Calu3 (cell line): ENCODE data around the gene KLHL21. TPM values are rescaled to one million over a fixed set of nuclear protein-coding genes. Genes with fewer than 3 reads are reported as not detected.

Source experiments
- BruUV-seq: library from RNA; stranded (reverse); fragments of 400-500 nt; replicated peaks from 2 replicates; lab custom pipeline; 2021; lab: Mats Ljungman, UMichigan
- CTCF ChIA-PET: fragments of 300-600 bp; sonication (Branson Sonifier 250); formaldehyde crosslinking; loops from one replicate; lab custom pipeline; 2022; ENCODE audit warnings: antibody characterized with exemption; lab: Charles Lee
- DNase-seq: peaks from one replicate; pipeline ENCODE4 v3.0.0; 2022
- H3K27ac Mint-ChIP-seq: one replicate; pipeline ENCODE4 v1.8.0; 2022; ENCODE audit warnings: mixed read lengths; ENCODE audit not compliant: unreplicated experiment
- H3K27me3 Mint-ChIP-seq: one replicate; pipeline ENCODE4 v1.8.0; 2022; ENCODE audit warnings: mixed read lengths; ENCODE audit not compliant: unreplicated experiment
- H3K36me3 Mint-ChIP-seq: one replicate; pipeline ENCODE4 v1.8.0; 2022; ENCODE audit warnings: mild to moderate bottlenecking, moderate library complexity, mixed read lengths; ENCODE audit not compliant: insufficient read depth, unreplicated experiment
- H3K4me1 Mint-ChIP-seq: one replicate; pipeline ENCODE4 v1.8.0; 2022; ENCODE audit warnings: mild to moderate bottlenecking, low read depth, mixed read lengths; ENCODE audit not compliant: unreplicated experiment
- H3K4me3 Mint-ChIP-seq: one replicate; pipeline ENCODE4 v1.8.0; 2022; ENCODE audit warnings: mild to moderate bottlenecking, low read depth, moderate library complexity, mixed read lengths; ENCODE audit not compliant: unreplicated experiment
- H3K9me3 Mint-ChIP-seq: one replicate; pipeline ENCODE4 v1.8.0; 2022; ENCODE audit warnings: low read depth, mixed read lengths; ENCODE audit not compliant: unreplicated experiment
- CTCF ChIP-seq: fragments of 200-600 bp; IDR thresholded peaks from one replicate; pipeline ENCODE4 v1.8.0; 2022; ENCODE audit warnings: antibody characterized with exemption; ENCODE audit not compliant: unreplicated experiment
- intact Hi-C: fragments of 100-400 bp; cut with micrococcal nuclease; formaldehyde crosslinking; loops from one replicate; pipeline ENCODE4 v1.10.0; 2022; ENCODE audit not compliant: unreplicated experiment
- total RNA-seq: library from RNA; stranded (reverse); gene quantifications from 2 replicates; pipeline ENCODE4 v1.2.3, GENCODE V29; 2022

The KLHL21 gene
- total RNA-seq, 1 experiment from 2014 or later: 21.8 TPM

GRCh38 chr1:6545276-6546112, 57.2 kb downstream of the KLHL21 start:
- no peak for DNase-seq
- Mint-ChIP-seq H3K9me3 (no peaks in the 10 kb centered on the region), H3K27ac (no peak overlapping the region), H3K4me1 (peaks cover 11% of the 10 kb centered on the region), H3K4me3 (no peak overlapping the region), H3K27me3 (no peaks in the 10 kb centered on the region), H3K36me3 (peaks cover 30% of the 10 kb centered on the region)
- TF ChIP-seq CTCF: no peak
- CTCF ChIA-PET: no interaction called here
- intact Hi-C loops: no loop called here
- no TSS peak for BruUV-seq

GRCh38 chr1:6544831-6545230, 57.8 kb downstream of the KLHL21 start:
- Mint-ChIP-seq H3K9me3 (no peaks in the 10 kb centered on the region), H3K4me3 (no peak overlapping the region), H3K27me3 (no peaks in the 10 kb centered on the region), H3K36me3 (peaks cover 30% of the 10 kb centered on the region), H3K27ac (no peak overlapping the region), H3K4me1 (peaks cover 11% of the 10 kb centered on the region)
- CTCF ChIA-PET: no interaction called here
- intact Hi-C loops: no loop called here
- TF ChIP-seq CTCF: no peak
- BruUV-seq: no TSS peak
- no peak for DNase-seq

Other genes with a start within 250 kb of the KLHL21 start
- 32.1 and 36.2 TPM in 2 replicates for gene ACOT7, start 209.1 kb downstream of the KLHL21 start, total RNA-seq
- gene HES2, start 182.9 kb downstream of the KLHL21 start, total RNA-seq: not detected in 2 replicates
- 2.2 and 3.4 TPM in 2 replicates for gene ESPN, start 178.1 kb downstream of the KLHL21 start, total RNA-seq
- 6.4 and 10.1 TPM in 2 replicates for gene TNFRSF25, start 136.7 kb downstream of the KLHL21 start, total RNA-seq
- gene PLEKHG5, start 111.2 kb downstream of the KLHL21 start, total RNA-seq: 5.1 and 7.8 TPM in 2 replicates
- gene NOL9, start 48.4 kb downstream of the KLHL21 start, total RNA-seq: 27.2 and 30.4 TPM in 2 replicates
- not detected in 2 replicates for gene TAS1R1, start 47.6 kb downstream of the KLHL21 start, total RNA-seq
- gene ZBTB48, start 22.9 kb downstream of the KLHL21 start, total RNA-seq: 24.4 and 25.2 TPM in 2 replicates
- gene PHF13, start 10.9 kb upstream of the KLHL21 start, total RNA-seq: 14.2 and 14.5 TPM in 2 replicates
- 11.4 and 11.5 TPM in 2 replicates for gene THAP3, start 22.0 kb upstream of the KLHL21 start, total RNA-seq
- gene DNAJC11, start 98.9 kb upstream of the KLHL21 start, total RNA-seq: 57.3 and 64.0 TPM in 2 replicates
- 50.3 and 55.1 TPM in 2 replicates for gene CAMTA1, start 182.6 kb upstream of the KLHL21 start, total RNA-seq